Measurements from ENCODE around the gene SLC18A2.

SLC18A2 gene

DNA sequence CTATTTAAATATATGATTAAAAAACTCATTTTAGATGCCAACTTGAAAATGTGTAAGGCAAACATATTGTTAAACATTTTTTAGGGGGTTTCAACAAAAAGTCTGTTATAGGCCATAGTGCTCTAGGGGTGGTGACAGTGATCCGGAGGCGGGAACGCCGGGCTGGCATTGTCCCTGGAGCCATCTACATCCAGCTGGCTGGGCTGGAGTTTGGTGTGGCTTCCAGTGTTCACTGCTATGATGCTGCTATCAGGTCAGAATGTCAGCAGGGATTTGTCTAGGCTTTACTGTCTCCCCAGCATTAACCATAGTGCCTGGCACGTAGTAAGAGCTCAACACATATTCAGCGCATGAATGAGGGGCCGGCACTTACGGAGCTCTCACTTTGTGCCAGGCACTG lies 1.9 kb upstream of the SLC18A2 start:
- no peak for DNase-seq (ENCODE audit: low read depth)

DNA sequence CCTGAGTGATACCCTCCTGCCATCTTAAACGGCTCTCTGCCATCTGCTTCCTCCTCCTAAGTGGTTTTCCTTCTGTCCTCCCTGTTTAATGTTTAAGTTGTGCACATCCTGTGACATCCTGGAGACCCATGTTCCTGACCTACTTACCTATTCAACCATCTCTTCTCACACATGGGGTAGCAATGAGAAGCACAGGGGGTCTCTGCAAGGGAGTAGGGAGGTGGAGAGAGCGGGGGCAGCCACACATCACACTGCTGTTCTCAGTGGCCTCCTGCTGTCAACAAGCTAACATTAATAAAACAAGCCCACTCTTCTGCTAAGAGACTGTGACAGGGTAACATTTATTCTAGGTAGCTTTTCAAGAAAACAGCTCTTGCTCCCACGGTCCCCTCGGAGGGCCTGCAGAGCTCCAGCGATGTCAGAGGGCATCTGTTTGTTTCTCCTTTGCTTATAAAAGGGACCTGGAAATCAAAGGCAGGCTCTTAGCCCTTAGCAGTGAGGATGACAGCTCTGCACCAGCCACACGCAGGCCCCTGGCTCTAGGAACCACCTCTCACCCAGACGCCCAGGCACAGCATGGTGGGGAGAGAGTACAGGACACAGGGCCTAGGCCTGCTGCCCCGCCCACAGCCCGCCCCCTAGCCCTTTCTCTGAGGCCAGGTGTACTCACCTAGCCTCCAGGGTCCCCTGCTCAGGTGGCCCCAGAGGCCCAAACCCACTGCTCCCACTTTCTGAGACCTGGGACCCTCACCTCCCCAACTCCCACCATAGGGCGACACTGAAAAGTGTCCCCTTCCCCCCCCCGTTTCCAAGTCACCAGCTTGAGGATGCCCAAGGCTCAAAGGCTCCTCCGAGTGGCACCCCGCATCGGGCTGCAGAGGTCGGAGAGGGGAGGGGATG lies 943 bp upstream of the SLC18A2 start:
- no peak for DNase-seq (ENCODE audit: low read depth)

DNA sequence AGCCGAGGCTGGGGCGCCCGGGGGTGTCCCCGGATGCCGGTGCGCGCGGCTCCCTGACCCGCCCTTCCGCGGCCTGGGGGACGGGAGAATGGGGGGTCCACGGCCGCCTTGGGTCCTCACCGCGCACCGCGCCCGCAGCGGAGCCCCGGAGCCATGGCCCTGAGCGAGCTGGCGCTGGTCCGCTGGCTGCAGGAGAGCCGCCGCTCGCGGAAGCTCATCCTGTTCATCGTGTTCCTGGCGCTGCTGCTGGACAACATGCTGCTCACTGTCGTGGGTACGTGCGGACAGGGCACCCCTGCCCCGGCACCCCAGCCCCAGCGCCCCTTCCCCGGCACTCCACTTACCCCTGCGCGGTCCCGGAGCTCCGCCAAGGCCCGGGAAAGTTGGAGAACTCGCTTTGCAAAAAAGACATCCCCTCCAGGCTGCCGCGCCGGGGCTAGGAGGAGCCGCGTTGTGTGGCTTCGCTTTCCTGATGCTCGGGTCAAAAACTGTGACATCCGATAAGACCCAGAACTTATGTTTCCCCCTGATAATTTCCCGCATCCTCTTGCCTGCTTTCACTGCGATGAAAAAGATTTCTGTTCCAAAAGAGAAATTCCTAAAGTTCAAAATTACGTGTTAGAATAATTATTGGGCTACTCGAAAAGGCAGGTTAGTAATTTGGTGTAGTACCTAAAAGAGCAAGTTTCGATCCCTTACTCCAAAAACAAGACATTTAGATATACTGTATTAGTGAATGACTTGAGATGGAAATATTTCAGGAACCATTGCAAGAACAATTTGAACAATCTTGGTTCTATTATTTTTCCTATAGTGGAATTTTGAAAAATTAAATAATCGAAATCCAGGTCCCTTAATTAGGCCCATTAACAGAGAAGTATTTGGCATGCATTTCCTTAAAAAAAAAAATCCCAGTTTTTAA lies 888 bp downstream of the SLC18A2 start:
- no peak for DNase-seq (ENCODE audit: low read depth)

DNA sequence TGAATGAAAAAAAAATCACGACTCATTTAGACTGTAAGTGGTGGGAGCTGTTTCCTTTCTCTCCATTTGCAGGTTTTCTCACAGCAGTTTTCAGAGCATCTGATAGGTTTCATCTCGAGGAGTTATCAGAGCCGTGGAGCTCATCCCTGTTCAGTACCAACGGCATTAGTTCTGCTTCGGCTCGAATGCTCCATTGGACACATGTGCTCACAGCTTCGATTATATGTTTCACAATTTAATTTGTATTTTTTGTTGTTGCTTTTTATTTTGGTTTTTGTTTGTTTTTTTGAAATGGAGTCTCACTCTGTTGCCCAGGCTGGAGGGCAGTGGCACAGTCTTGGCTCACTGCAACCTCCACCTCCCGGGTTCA lies 1.5 kb downstream of the SLC18A2 start:
- DNase-seq (ENCODE audit: low read depth), result no peak

DNA sequence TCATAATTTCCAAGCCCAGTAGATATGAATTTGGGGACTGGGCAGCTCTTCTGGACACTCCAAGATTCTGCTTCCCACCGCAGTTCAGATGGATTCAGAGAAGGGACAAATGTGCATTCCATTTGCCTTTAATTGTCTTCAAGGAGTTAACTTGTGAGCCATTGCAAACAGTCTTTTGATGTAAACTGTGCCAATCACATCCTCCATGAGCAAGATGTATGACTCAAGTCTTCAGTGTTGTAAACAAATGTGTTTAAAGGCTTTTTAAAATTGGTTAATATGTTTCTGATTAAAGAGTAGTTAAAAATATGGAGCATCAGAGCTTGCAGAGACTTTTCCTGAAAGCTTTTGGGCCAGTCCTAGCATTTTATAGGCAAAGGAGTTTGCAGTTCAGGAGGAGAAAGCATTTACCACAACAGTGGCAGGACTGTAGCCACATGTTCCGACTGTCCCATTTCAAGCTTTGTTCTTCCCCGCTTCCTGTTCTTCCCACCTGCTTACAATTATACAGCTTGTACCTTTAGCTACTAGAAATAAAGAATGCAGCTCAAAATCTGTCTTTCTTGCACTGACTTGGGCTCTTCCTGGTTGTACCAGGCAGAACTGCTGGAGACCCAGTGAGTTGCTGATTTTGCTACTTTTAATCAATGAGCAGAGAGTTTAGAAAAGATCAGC lies 6.2 kb downstream of the SLC18A2 start:
- DNase-seq (ENCODE audit: low read depth), result no peak

DNA sequence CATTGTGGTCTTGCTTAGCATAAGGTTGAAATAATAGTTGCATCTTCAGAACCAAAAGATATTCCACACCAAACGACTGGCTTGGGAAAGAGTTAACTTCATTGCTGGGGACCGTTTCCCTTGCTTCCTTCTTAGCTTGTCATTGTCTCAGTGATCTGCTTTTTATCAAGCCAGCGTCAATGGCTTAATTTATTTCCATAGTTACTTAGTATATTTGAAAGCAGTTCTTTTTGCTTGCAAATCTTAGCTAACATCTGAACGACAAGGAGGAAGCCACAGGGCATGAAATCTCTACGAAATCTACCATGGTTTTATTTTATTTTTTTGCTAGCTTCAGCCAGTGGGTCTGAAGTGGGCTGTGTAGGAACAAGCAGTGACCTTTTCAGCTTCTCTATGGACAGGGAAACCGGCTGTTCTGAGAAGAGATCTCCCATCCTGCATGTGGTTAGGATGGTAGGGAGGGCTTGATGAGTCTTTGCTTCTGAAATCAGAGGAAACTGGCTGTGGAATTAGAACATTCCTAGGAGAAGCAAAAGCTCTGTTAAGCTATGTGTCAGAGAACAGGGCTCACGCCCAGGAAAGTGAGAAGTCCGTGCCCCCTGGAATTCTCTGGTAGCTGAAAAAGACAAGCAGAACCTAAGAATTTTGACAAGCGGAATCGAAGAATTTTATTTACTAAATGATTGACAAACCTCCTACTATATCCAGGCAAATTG lies 8.0 kb downstream of the SLC18A2 start:
- no peak for DNase-seq (ENCODE audit: low read depth)

DNA sequence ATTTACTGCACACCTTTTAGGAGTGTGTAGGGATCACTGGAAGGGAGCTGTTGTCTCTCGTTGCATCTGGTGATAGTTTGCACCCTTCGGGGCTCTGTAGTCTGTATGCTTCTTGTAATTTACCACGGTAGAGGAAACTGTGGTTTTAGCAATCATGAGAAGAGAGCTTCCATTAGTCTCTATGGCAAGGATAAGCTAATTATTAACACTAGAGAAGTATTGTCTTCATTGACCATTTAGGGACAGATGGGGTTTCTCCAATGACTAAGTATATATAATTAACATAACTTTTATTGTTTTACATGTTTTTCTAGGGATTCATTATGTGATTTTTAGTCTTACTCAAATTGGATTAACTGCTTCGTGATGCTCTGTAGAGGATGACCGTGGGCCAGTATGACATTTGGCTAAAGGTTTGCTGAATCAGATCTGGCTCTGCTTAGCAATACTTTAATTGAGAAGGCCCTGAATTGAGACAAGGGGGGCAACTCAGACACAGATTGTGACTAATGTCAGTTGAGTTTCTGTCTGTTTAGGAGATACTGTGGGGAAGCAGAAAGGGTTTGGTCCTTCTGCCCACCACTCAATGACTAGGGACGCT lies 8.7 kb downstream of the SLC18A2 start:
- no peak for DNase-seq (ENCODE audit: low read depth)

DNA sequence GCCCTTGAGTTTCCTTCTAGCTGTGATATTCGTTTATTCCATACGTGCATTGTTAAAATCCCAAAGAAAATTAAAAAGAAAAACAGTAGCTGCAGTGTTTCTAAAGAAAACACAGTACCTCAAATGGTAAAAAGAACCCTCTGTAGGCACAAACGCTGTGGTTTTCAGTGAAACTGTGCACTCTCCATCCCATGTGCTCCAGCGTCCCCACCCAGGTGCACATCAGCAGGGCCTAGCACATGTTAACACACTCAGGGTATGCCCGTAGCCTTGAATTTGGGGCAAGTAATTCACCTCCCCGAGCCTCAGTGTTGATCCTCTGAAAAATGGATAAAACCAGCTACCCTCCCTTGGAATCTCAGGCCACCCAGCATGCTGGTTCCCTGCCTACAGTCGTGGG lies 9.5 kb downstream of the SLC18A2 start:
- no peak for DNase-seq (ENCODE audit: low read depth)

DNA sequence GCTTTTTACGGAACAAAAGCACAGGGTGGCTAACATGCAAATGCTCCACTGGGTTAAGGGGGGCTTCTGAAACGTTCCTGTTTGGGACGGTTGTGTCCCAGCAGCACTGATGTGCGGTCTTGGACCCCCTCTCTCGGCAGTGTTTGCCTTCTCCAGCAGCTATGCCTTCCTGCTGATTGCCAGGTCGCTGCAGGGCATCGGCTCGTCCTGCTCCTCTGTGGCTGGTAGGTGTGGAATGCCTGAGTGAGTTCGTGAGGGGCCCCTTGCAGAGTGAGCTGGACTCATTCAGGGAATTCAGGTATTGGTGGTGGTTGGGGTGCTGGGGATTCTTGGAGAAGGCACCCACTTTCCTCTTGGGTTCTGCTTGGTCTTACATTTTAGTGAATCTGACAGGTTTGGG lies 13.0 kb downstream of the SLC18A2 start:
- no peak for DNase-seq (ENCODE audit: low read depth)

DNA sequence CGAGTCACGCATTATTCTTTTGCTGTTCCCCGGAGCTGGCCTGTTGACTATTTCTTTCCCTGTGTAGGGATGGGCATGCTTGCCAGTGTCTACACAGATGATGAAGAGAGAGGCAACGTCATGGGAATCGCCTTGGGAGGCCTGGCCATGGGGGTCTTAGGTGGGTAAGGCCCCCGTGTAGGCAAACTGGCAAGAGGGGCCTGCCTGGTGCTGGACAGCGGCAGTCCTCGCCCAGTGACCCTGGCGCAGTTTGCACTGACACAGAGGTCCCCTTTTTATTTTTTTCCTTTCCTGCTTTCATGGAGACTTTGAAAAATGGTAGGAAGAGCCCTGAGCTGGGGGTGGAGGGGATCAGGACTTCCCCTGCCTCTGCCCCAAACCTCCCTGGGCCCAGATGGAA lies 13.4 kb downstream of the SLC18A2 start:
- no peak for DNase-seq (ENCODE audit: low read depth)

DNA sequence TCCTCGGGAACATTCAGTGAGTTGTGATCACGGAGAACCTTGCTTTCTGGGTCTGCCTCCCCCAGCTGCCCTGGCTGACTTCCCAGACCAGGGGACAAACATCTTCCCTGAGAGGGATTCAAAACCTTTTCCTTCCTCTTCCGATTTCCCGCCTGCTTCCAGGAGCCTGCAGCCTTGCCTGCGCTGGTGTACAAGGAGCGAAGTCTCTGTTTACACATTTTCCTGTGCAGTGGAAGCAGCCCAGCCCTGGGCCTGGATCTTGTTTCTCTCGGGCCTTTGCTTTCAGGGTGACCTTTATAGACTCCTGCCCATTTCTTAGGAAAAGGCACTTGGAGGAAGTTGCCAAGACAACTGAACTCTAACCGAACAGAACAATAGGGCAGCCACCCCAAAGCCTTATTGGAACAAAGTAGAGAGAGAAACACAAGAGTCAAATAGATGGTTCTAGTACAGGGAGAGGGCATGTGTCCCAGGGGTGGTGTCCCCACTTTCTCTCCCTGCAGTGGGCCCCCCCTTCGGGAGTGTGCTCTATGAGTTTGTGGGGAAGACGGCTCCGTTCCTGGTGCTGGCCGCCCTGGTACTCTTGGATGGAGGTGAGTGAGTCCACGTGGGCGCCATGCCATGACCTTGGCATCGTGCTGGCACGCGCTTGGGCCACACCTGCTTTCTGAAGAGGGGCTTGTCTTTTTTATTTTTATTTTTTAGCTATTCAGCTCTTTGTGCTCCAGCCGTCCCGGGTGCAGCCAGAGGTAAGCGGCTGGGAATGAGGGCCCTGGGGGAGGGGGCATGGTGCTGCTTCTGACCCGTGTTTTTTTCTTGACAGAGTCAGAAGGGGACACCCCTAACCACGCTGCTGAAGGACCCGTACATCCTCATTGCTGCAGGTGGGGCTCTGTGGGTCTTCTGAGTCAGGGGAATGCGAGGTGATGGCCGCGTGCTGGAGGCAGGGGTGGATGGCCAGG lies 14.1 kb downstream of the SLC18A2 start:
- no peak for DNase-seq (ENCODE audit: low read depth)

DNA sequence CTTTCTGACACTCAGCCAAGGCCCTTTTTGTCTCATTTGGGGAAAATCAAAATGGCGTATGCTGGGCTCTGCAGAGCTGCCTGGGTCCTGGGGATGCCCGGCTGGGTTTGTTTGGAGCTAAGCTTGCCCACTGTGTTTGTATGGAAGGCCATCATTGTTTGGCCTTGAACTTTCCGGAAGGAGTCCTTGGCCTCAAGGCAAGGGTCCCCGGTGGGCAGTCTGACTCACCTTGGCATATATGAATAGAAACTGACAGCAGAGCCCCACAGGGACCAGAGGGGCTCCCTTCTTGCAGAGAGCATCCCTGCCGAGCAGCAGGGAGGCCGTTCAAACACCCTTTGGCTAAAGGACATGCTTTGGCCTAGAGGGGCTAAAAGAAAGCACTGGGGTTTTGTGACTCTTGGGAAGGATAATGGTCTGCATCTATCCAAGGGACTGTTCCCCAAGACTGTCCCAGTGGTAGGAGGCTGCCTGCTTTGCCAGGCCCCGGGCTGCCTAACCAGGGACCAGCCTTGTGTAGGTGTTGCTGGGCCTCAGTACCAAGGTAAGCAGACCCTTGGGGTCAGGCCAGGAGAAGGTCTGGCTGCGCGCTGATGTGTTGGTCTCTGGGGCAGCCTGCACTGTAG lies 15.0 kb downstream of the SLC18A2 start:
- no peak for DNase-seq (ENCODE audit: low read depth)

DNA sequence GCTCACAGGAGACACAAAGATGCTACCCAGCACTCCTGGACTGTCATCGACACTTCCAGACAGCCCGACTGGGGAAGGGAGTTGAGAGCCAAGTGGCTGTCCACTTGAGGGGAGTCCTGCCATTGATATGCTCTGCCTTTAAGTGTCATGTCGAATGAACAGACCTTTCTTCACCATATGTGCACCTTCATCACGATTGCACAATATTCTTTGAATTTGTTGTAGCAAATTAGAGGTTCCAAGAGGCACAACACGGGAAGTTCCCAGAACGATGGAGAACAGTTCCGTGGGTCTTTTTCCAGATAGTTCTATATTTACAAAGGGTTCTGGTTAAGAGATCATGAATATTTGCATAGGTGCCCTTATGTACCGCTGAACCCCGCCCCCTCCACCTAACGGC lies 16.0 kb downstream of the SLC18A2 start:
- no peak for DNase-seq (ENCODE audit: low read depth)

DNA sequence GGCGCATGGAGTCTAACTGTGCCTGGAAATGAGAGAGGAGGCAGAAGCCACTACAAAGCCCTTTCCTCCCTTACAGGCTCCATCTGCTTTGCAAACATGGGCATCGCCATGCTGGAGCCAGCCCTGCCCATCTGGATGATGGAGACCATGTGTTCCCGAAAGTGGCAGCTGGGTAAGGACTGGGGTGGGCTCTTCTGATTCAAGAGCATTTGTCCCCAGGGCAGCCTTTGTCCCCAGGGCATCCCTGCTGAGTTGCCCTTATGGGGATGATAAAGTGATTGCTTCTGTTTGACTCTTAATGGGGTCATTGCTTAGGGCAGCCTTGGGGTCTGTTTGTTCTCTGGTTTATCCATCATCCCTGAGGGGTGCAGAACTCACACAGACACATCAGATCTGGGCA lies 16.8 kb downstream of the SLC18A2 start:
- no peak for DNase-seq (ENCODE audit: low read depth)

DNA sequence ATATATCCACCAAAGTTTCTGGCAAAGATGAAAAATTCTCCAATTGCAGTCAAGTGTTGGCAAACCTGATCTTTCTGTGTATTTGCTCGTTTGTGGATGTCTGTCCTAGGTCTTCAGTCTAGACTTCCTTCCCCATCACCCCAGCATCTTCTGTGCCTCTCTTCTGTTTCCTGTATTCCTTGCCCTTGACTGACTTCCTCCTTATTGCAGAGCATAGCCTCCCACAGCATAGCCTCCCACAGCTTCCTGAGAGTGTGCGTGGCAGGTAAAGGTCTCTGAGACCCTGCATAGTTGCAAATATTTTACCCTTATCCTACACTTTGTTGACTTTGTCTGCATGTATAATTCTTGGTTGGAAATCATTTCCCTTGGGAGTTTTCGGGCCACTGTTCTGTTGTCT lies 18.4 kb downstream of the SLC18A2 start:
- no peak for DNase-seq (ENCODE audit: low read depth)

DNA sequence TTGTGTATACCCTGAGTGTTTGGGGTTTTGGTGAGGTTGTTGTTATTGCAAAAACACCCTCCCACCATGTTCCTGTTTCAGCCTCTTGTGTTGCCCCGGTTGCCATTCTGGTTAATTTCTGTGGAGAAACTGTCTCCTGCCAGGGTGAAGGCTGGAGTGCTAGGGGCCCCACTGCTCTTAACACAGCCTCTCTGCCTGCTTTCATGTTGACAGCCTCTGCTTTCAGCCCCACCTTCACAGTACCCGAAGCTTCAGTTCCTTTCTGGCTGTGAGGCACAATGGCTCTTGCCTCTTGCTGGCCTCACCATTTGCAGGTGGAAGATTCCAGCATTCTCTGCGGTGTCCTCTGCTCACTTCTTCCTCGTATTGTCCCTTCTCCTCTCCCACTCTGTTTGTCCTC lies 19.2 kb downstream of the SLC18A2 start:
- DNase-seq (ENCODE audit: low read depth), result no peak

DNA sequence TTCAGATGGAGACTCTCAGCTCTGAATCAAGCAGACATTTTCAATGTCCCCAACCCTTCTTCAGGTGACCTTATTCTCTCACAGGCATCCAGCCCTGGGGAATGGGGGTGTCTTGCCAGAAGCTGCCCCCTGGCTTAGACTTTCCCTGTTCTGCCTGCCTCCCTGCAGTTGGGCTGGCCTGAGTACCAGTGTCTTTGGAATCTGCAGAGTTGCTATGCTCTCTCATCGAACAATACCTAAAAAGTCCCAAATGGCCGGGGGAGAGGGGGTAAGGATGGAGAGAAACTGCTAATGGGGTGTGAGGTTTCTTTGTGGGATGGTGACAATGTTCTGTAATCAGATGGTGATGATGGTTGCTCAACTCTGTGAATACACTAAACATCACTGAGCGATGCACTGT lies 20.6 kb downstream of the SLC18A2 start:
- DNase-seq (ENCODE audit: low read depth), result no peak

DNA sequence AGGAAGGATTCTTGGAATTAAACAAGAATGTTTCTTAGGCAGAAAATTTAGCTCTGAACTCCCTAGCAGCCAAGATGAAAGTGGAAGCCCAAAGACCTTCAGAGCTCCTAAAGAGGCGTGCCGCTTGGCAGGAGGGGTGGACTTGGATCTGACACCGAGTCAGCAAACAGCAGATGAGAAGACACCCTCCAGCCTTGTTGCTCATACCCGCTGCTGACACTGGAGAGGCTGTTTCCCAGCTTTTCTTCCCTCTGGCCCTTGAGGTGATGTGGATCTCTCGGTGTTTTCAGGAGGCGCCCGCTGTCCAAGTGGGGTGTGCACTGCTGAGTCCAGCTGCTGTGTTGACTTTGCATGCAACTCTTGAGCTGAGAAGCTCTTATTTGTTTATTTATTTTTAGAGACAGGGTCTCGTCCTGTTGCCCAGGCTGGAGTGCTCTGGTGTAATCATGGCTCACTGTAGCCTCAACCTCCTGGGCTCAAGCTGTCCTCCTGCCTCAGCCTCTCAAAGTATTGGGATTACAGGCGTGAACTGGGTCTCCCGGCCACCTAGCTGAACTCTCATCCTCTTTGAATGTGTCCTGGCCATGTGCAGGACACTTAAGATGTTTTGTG lies 21.5 kb downstream of the SLC18A2 start:
- no peak for DNase-seq (ENCODE audit: low read depth)

DNA sequence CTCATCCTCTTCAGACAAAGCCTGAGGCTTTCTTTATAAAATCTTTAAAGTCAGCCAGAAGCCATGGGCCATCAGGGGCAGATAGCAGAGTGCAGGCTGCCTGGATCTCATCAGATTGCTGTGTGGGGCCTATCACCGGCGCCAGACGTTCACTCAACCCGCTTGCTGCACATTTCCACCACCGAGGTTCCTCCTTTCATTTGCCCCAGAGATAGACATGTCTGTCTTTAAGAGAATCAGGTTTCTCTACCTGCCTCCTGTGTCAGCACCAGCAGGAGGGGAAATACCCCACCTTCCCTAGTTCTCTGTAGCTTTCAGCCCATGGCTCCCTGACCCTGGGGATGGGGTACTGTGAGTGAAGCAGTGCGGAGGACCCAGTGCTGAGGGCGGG lies 22.0 kb downstream of the SLC18A2 start:
- no peak for DNase-seq (ENCODE audit: low read depth)

DNA sequence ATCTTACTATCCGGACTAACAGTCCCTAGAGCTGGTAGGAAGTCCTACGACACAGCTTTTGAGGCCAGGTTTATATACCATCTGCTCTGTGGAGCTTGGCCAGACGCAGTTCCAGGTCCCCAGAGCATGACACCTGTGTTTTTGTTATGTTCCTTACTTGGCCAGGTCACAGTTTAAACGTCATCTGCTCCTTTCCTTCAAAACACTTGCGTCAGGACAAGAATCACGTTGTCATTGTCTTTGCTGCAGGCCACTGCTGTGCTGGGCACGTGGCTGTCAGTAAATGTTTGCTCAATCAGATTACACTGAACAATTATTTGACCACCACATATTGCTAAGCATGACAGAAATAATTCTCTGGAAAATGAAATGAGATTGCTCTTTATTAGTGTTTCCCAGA lies 23.9 kb downstream of the SLC18A2 start:
- no peak for DNase-seq (ENCODE audit: low read depth)

Data from stimulated activated CD8-positive, alpha-beta memory T cell treated with anti-CD3 and anti-CD28 coated beads, Interleukin-15, amount 100 ng/mL, for 1 hour (primary cell).